Chondrocyte (in vitro differentiated cells): ENCODE measurements around the gene PRR12. TPM values are rescaled to one million over a fixed set of nuclear protein-coding genes. Genes with fewer than 3 reads are reported as not detected.

ENCODE experiments used
- DNase-seq: peaks from one replicate; pipeline ENCODE4 v3.0.0; 2021; ENCODE audit warnings: mixed read lengths, low spot score
- H3K27ac Mint-ChIP-seq: one replicate; pipeline ENCODE4 v1.8.0; 2021; ENCODE audit warnings: mild to moderate bottlenecking, moderate library complexity, mixed read lengths; ENCODE audit not compliant: unreplicated experiment
- H3K27me3 Mint-ChIP-seq: 2 replicates; pipeline ENCODE4 v1.8.0; 2021; ENCODE audit warnings: low read depth, mixed read lengths
- H3K36me3 Mint-ChIP-seq: 2 replicates; pipeline ENCODE4 v1.8.0; 2021; ENCODE audit warnings: low read depth, mixed read lengths
- H3K4me1 Mint-ChIP-seq: 2 replicates; pipeline ENCODE4 v1.8.0; 2021; ENCODE audit warnings: low read depth, mild to moderate bottlenecking, mixed read lengths
- H3K4me3 Mint-ChIP-seq: one replicate; pipeline ENCODE4 v1.8.0; 2021; ENCODE audit warnings: mild to moderate bottlenecking, moderate library complexity, mixed read lengths; ENCODE audit not compliant: unreplicated experiment
- H3K9me3 Mint-ChIP-seq: 2 replicates; pipeline ENCODE4 v1.8.0; 2021; ENCODE audit warnings: low read depth, mixed read lengths
- CTCF ChIP-seq: fragments of 200-600 bp; sonication (generic); IDR thresholded peaks from 2 replicates; pipeline ENCODE4 v1.5.0; 2021; ENCODE audit warnings: antibody characterized with exemption, mild to moderate bottlenecking, moderate library complexity
- total RNA-seq: library from RNA; stranded (reverse); gene quantifications from 3 replicates; pipeline ENCODE4 v1.2.1, GENCODE V29; 2021

Gene PRR12
- total RNA-seq, 1 donor from 2014 or later: 23.8 TPM

- DNase-seq: no peak
- Mint-ChIP-seq H3K4me3 (no peak overlapping the region), H3K27ac (peak overlapping the region; percentile 27), H3K9me3 (no peaks in the 10 kb centered on the region), H3K4me1 (peaks cover 3% of the 10 kb centered on the region), H3K36me3 (peaks cover 20% of the 10 kb centered on the region), H3K27me3 (no peaks in the 10 kb centered on the region)
- TF ChIP-seq CTCF: no peak
Observed at GRCh38 chr19:49554701-49555181, 36.2 kb upstream of the PRR12 start.

GRCh38 chr19:49555600-49556411 is 35.2 kb upstream of the PRR12 start:
- TF ChIP-seq CTCF: no peak
- Mint-ChIP-seq H3K4me3 (no peak overlapping the region), H3K4me1 (peaks cover 3% of the 10 kb centered on the region), H3K9me3 (no peaks in the 10 kb centered on the region), H3K27me3 (no peaks in the 10 kb centered on the region), H3K27ac (no peak overlapping the region), H3K36me3 (peaks cover 20% of the 10 kb centered on the region)
- no peak for DNase-seq

- H3K36me3 Mint-ChIP-seq: peaks cover 18% of the 10 kb centered on the region
- H3K4me3 Mint-ChIP-seq: no peak overlapping the region
- no peaks in the 10 kb centered on the region for H3K9me3 Mint-ChIP-seq
- no peak for DNase-seq
- no peak for TF ChIP-seq CTCF
- H3K27me3 Mint-ChIP-seq: no peaks in the 10 kb centered on the region
- H3K27ac Mint-ChIP-seq: no peak overlapping the region
- H3K4me1 Mint-ChIP-seq: peaks cover 3% of the 10 kb centered on the region
Observed at GRCh38 chr19:49556412-49557398, 34.3 kb upstream of the PRR12 start.

GRCh38 chr19:49557641-49558325 is 33.2 kb upstream of the PRR12 start:
- H3K9me3 Mint-ChIP-seq: no peaks in the 10 kb centered on the region
- H3K4me3 Mint-ChIP-seq: no peak overlapping the region

More at GRCh38 chr19:49557641-49558325, 33.2 kb upstream of the PRR12 start:
- Mint-ChIP-seq H3K36me3 (peaks cover 16% of the 10 kb centered on the region), H3K27me3 (no peaks in the 10 kb centered on the region), H3K4me1 (peaks cover 3% of the 10 kb centered on the region), H3K27ac (no peak overlapping the region)
- no peak for TF ChIP-seq CTCF
- DNase-seq: no peak
